ENCODE data around the gene TRIP12.

GRCh38 chr2:229888031-229888430 lies 33.8 kb downstream of the TRIP12 start:
- no peak for TF ChIP-seq POLR2A (IDR thresholded peaks at IDR 0.05; ENCODE audit: low read depth, low read length)
- no peak for TF ChIP-seq CTCF (conservative IDR thresholded peaks at IDR 0.05; ENCODE audit: low read depth, low read length)
- TF ChIP-seq, protein P1, sequence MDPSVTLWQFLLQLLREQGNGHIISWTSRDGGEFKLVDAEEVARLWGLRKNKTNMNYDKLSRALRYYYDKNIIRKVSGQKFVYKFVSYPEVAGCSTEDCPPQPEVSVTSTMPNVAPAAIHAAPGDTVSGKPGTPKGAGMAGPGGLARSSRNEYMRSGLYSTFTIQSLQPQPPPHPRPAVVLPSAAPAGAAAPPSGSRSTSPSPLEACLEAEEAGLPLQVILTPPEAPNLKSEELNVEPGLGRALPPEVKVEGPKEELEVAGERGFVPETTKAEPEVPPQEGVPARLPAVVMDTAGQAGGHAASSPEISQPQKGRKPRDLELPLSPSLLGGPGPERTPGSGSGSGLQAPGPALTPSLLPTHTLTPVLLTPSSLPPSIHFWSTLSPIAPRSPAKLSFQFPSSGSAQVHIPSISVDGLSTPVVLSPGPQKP (IDR thresholded peaks at IDR 0.05; ENCODE audit: borderline replicate concordance, low read depth, low read length) = no peak
